Coronary artery (tissue), 2 donors: ENCODE results near the gene HMCN2.

Experiments used
- DNase-seq: peaks from one replicate; pipeline ENCODE4 v3.0.0-alpha.2; 2017; ENCODE audit warnings: low spot score
- H3K27ac ChIP-seq, 2 donors: fragments of 200-600 bp; sonication (generic); one replicate each; pipeline ENCODE4 v1.5.1; 2016 to 2019
- H3K4me3 ChIP-seq: fragments of 200-600 bp; sonication (generic); 2 replicates; pipeline ENCODE4 v1.5.1; 2016; ENCODE audit warnings: mild to moderate bottlenecking, moderate library complexity
- TF ChIP-seq, protein P1 (sequence below): fragments of 200-600 bp; sonication (generic); IDR thresholded peaks from one replicate; pipeline ENCODE4 v1.5.1; 2019; ENCODE audit warnings: antibody characterized with exemption

HMCN2 gene

DNA sequence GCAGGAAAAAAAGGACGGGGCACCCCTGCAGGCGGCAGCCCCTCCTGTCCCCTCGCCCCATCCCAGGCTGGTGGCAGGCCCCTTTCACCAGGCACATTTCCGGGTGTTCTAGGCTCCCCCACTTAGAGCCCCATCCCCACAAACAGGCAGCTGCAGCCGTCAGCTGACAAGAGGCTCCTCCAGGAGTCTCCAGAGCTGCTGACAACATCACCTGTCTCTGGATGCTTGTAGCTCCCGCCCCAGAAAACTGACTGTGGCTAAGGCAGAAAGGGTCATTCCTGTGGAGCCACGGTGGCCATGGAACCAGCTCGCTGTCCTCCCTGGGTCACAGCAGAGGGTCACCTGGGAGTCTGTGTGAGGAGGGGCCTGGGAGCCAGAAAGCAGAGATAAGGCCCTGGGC lies 50.9 kb downstream of the HMCN2 start:
- Histone ChIP-seq H3K27ac (no peak overlapping the region), H3K4me3 (no peak overlapping the region)
- TF ChIP-seq, protein P1, sequence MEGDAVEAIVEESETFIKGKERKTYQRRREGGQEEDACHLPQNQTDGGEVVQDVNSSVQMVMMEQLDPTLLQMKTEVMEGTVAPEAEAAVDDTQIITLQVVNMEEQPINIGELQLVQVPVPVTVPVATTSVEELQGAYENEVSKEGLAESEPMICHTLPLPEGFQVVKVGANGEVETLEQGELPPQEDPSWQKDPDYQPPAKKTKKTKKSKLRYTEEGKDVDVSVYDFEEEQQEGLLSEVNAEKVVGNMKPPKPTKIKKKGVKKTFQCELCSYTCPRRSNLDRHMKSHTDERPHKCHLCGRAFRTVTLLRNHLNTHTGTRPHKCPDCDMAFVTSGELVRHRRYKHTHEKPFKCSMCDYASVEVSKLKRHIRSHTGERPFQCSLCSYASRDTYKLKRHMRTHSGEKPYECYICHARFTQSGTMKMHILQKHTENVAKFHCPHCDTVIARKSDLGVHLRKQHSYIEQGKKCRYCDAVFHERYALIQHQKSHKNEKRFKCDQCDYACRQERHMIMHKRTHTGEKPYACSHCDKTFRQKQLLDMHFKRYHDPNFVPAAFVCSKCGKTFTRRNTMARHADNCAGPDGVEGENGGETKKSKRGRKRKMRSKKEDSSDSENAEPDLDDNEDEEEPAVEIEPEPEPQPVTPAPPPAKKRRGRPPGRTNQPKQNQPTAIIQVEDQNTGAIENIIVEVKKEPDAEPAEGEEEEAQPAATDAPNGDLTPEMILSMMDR = no peak
- no peak for DNase-seq

DNA sequence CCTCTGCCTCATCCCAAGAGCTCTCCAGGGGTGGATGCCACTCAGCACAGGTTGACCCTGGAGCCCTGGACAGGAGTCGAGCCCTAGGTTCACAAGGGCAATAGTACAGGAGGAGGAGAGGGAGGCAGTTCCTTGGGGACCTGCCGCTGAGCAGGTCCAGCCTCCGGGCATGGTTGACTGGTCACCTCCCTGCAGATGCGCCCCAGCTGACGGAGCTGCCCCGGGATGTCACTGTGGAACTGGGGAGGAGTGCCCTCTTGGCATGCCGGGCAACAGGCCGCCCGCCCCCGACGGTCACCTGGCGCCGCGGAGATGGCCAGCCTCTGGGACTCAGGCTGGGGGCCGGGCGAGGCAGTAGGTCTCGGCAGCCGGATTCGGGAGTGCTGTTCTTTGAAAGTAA lies 53.7 kb downstream of the HMCN2 start:
- Histone ChIP-seq H3K27ac (peak overlapping the region in 1 of 2 donors; percentile 65), H3K4me3 (no peak overlapping the region)
- no peak for DNase-seq
- TF ChIP-seq, protein P1 = no peak

DNA sequence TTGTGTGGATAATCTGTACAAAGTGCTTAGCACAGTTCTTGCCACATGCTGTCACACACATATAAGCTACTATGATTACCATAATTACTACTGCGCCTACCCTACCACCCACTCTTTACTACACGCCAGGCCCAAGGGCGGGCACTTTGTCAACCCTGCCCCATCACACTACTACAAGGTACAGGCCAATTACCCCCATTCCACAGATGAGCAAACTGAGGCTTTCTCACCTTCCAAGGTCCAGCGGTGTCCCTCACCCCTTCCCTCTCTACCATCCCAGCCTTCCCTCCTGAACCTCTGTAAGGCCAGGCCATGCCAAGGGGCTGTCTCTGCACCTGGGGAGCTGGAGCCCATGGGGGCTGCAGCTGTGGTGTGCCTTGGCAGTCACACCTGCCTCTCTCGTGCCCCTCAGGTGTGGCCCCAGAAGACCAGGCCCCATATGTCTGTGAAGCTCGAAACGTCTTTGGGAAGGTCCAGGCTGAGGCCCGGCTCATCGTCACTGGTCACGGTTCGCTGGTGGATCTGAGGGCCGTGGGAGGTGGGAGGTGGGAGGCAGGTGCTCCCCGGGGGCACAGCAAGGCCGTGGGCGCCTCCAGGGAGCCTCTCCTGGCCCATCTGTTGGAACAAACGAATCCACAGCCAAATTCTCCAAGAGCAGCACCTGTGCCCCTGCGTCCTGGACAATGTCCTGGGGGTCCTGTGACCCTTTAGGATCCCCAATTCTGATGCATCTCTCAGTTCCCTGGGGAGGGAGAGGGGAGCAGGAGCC lies 54.6 kb downstream of the HMCN2 start:
- peak overlapping the region in 1 of 2 donors; percentile 65 for H3K27ac ChIP-seq
- DNase-seq = no peak
- TF ChIP-seq, protein P1 = no peak
- no peak overlapping the region for H3K4me3 ChIP-seq

DNA sequence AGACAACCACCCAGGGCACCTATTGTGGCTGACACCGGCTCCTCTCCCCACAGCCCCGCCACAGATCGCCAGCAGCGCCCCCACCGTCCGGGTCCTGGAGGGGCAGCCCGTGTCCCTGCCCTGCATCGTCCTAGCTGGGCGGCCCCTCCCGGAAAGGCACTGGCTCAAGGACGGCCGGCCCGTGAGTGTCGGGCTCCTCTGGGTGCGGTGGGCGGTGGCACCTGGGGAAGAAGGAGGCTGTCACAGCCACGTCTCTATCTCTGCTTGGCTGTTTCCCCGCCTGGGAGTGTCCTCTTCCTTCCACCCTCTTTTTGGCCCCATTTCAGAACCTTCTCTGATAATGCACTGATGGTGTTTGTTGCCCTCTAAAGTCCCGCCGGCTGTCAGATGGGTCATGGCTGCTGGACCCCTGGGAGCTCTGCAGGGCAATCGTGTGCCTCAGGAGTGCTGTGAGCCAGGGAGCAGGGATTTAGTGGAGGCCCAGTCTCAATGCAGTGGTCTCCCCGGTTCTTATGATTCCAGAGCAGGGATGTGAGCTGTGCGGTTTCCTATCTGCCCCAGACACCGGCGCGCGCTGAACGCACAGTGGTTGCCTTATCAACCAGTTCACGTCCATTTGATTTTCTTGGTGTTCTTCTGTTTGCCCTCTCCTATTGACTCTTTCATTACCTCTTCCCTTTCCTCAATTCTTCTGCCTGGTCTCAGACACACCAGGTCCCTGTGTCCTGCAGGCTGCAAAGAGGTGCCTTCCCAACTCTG lies 55.3 kb downstream of the HMCN2 start:
- TF ChIP-seq, protein P1 = no peak
- H3K27ac ChIP-seq = no peak overlapping the region
- no peak overlapping the region for H3K4me3 ChIP-seq
- DNase-seq = no peak

DNA sequence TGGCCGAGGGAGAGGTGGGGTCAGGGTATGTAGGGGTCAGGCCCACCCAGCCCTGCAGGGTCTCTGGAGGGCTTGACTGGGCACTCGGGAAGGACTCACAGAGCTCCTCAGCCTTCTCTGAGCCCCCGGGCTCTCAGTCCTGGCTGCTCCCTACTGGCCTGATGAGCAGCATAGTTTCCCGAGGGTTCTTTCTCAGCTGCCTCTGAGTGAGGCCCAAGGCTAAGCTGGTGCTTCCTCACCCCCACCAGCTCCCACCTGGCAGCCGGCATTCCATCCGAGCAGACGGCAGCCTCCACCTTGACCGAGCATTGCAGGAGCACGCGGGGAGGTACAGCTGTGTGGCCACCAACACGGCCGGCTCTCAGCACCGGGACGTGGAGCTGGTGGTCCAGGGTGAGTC lies 56.0 kb downstream of the HMCN2 start:
- no peak overlapping the region for H3K27ac ChIP-seq
- DNase-seq = no peak

DNA sequence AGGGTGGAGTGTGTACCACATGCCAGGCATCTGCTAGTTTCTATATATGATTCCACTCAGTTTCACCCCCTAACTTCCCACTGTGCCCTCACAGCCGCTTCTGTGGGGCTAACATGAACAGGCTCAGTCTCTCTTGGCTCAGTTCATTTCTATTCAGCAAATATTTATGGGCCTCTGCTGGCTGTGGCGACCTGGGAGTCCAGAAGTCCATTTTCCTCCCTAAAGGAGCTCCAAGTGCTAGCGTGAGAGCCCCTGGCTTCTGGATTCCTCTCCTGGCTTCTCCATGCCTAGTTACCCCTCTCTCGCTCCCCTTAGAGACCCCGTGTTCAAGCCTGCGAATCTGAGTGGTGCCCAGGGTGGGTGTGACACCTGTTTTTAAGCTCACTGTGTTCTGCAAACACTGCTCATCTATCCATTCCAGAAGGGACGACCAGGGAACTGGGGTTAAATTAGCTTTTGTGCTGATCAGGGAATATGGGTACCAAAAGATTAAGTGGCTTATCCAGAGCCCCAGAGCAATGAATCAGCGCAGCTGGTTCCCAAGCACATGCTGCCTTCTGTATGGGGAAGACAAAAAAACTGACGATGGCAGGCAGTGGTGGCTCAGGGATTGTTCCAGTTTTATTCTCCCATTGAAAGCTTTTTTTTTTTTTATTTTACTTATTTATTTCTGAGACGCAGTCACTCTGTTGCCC lies 57.6 kb downstream of the HMCN2 start:
- Histone ChIP-seq H3K27ac (no peak overlapping the region), H3K4me3 (no peak overlapping the region)
- DNase-seq = no peak
- TF ChIP-seq, protein P1 = no peak

More for the DNA sequence above, 56.0 kb downstream of the HMCN2 start:
- no peak overlapping the region for H3K4me3 ChIP-seq
- TF ChIP-seq, protein P1 = no peak
